HepG2 (cell line): Measurements from ENCODE around the gene PLCG2. TPM values are rescaled to one million over a fixed set of nuclear protein-coding genes. Genes with fewer than 3 reads are reported as not detected.

Experiments
- ATAC-seq: fragments of 200-7000 bp; cut with Tn5 transposase; 3 replicates; pipeline ENCODE4 v1.9.1; 2020; ENCODE audit warnings: mild to moderate bottlenecking, moderate library complexity
- BruUV-seq: library from RNA; stranded (reverse); fragments of 400-500 nt; replicated peaks from 2 replicates; lab custom pipeline; 2021; lab: Mats Ljungman, UMichigan
- CTCF ChIA-PET: fragments of 300-600 bp; formaldehyde crosslinking; extraction: SDS; loops from one replicate; lab custom pipeline; 2021; ENCODE audit warnings: low total read pairs, inconsistent platforms, low intra/inter-chr PET ratio; lab: Yijun Ruan, JAX
- POLR2A ChIA-PET: fragments of 350-600 bp; sonication (Branson Sonifier 250); formaldehyde crosslinking; loops from one replicate; lab custom pipeline; 2020; ENCODE audit warnings: antibody characterized with exemption, inconsistent platforms; lab: Yijun Ruan, JAX
- DNase-seq: peaks from one replicate; pipeline ENCODE4 v3.0.0-alpha.2; 2015; ENCODE audit warnings: low spot score
- FAIRE-seq: peaks from 3 replicates; lab custom pipeline; 2011; peaks lifted over from hg19 to GRCh38; lab: Jason Lieb, UNC
- H2AFZ ChIP-seq: one replicate; pipeline ENCODE4 v1.6.1; 2011; ENCODE audit warnings: low read length, inconsistent platforms
- H3K27ac ChIP-seq: fragments of 300-600 bp; 3 replicates; pipeline ENCODE4 v1.8.0; 2011; ENCODE audit warnings: mixed run types, mild to moderate bottlenecking, mixed read lengths, low read length, inconsistent platforms; ENCODE audit not compliant: insufficient read depth; ENCODE audit errors: extremely low read length
- H3K27me3 ChIP-seq, 2 experiments: fragments of 200-600 bp in 1 of 2; 2 replicates in 1 of 2; 3 replicates in 1 of 2; pipeline versions ENCODE4 v1.6.0 to v1.8.0; 2011; ENCODE audit warnings: low read length in 2 of 2, mild to moderate bottlenecking in 2 of 2, moderate library complexity in 2 of 2, inconsistent platforms in 1 of 2; ENCODE audit not compliant: insufficient read depth in 2 of 2, control insufficient read depth in 1 of 2
- H3K36me3 ChIP-seq, 2 experiments: fragments of 200-600 bp in 1 of 2; replicated peaks in 1 of 2; 2 replicates in 1 of 2; 3 replicates in 1 of 2; pipeline versions ENCODE4 v1.5.1 to v1.8.0; 2011; ENCODE audit warnings: low read length in 2 of 2, inconsistent platforms in 1 of 2; ENCODE audit not compliant: insufficient read depth in 2 of 2, control insufficient read depth in 1 of 2
- H3K4me1 ChIP-seq: 2 replicates; pipeline ENCODE4 v1.5.1; 2012; ENCODE audit warnings: low read length, inconsistent platforms; ENCODE audit not compliant: insufficient read depth
- H3K4me2 ChIP-seq: 2 replicates; pipeline ENCODE4 v1.6.0; 2011; ENCODE audit warnings: low read depth, low read length, inconsistent platforms
- H3K4me3 ChIP-seq, 3 experiments: fragments of 200-600 bp in 1 of 3; sonication (generic), shearing (Covaris generic) in 1 of 3; replicated peaks in 1 of 3; 2 replicates each; pipeline ENCODE4 v1.5.1; 2011 to 2016; ENCODE audit warnings: low read length in 3 of 3, inconsistent platforms in 2 of 3, low read depth in 2 of 3, mild to moderate bottlenecking in 2 of 3, control low read depth in 1 of 3, mixed read lengths in 1 of 3; ENCODE audit not compliant: insufficient read depth in 1 of 3
- H3K79me2 ChIP-seq: one replicate; pipeline ENCODE4 v1.6.1; 2011; ENCODE audit warnings: low read length, inconsistent platforms; ENCODE audit not compliant: insufficient read depth
- H3K9ac ChIP-seq: 2 replicates; pipeline ENCODE4 v1.6.0; 2011; ENCODE audit warnings: mild to moderate bottlenecking, low read depth, low read length, inconsistent platforms; ENCODE audit not compliant: insufficient read depth
- H3K9me3 ChIP-seq: 2 replicates; pipeline ENCODE4 v1.5.1; 2012; ENCODE audit warnings: mild to moderate bottlenecking, low read length
- H4K20me1 ChIP-seq: 2 replicates; pipeline ENCODE4 v1.6.0; 2011; ENCODE audit warnings: inconsistent platforms, mild to moderate bottlenecking, low read length, moderate library complexity; ENCODE audit not compliant: insufficient read depth
- HNF4A ChIP-seq: sonication (generic); formaldehyde crosslinking; IDR thresholded peaks from 2 replicates; pipeline ENCODE4 v1.4.0; 2020; ENCODE audit warnings: missing genetic modification reagents
- HNRNPK ChIP-seq: fragments of 200-400 bp; formaldehyde crosslinking; IDR thresholded peaks from 2 replicates; pipeline ENCODE4 v1.6.1; 2018; ENCODE audit warnings: low read length, low read depth, moderate library complexity, mild to moderate bottlenecking; ENCODE audit not compliant: poor library complexity, severe bottlenecking
- KMT2A ChIP-seq: sonication (generic); formaldehyde crosslinking; IDR thresholded peaks from 2 replicates; pipeline ENCODE4 v1.4.0; 2020; ENCODE audit warnings: missing genetic modification reagents
- NCOA2 ChIP-seq: sonication (generic); formaldehyde crosslinking; IDR thresholded peaks from 2 replicates; pipeline ENCODE4 v1.8.0; 2022; ENCODE audit warnings: inconsistent platforms
- SAP130 ChIP-seq: IDR thresholded peaks from 2 replicates; pipeline ENCODE4 v1.6.1; 2016; ENCODE audit warnings: low read depth
- SNAPC2 ChIP-seq: sonication (generic); formaldehyde crosslinking; IDR thresholded peaks from 2 replicates; pipeline ENCODE4 v1.8.1; 2022; ENCODE audit warnings: mild to moderate bottlenecking, missing genetic modification reagents
- ZFP1 ChIP-seq: IDR thresholded peaks from 2 replicates; pipeline ENCODE4 v1.6.1; 2016
- ZKSCAN8 ChIP-seq: IDR thresholded peaks from 2 replicates; pipeline ENCODE4 v1.6.1; 2016; ENCODE audit warnings: borderline replicate concordance, missing genetic modification reagents, missing compliant biosample characterization
- ZNF556 ChIP-seq: sonication (generic); formaldehyde crosslinking; IDR thresholded peaks from 2 replicates; pipeline ENCODE4 v1.4.0; 2020; ENCODE audit warnings: mild to moderate bottlenecking, missing genetic modification reagents, borderline replicate concordance
- ZNF737 ChIP-seq: sonication (generic); formaldehyde crosslinking; IDR thresholded peaks from 2 replicates; pipeline ENCODE4 v1.5.0; 2020; ENCODE audit warnings: missing genetic modification reagents, mild to moderate bottlenecking, borderline replicate concordance
- ZNF768 ChIP-seq: sonication (generic); formaldehyde crosslinking; IDR thresholded peaks from 2 replicates; pipeline ENCODE4 v1.4.0; 2020; ENCODE audit warnings: missing genetic modification reagents
- WGBS: methylation state at CpG from one replicate; pipeline ENCODE4 v1.1.6; 2017; ENCODE audit warnings: low lambda C conversion rate; 5-methylcytosine and 5-hydroxymethylcytosine counted together
- in situ Hi-C: cut with HindIII; loops from 2 replicates; pipeline ENCODE4 v1.10.0; 2017; ENCODE audit warnings: low pct_unique_long_range_greater_than_20kb; ENCODE audit not compliant: extremely low pct_ligation_motif_present
- intact Hi-C: fragments of 100-400 bp; cut with micrococcal nuclease; formaldehyde crosslinking; loops from one replicate; pipeline ENCODE4 v1.10.0; 2022; ENCODE audit not compliant: unreplicated experiment
- polyA plus RNA-seq, 8 experiments: library from polyadenylated mRNA; depleted of rRNA in 3 of 8; stranded (reverse) in 7 of 8; unstranded in 1 of 8; fragments of >200 nt; fragmentation: Illumina TruSeq in 4 of 8; extraction: Trizol in 4 of 8; gene quantifications; 2 replicates each; pipeline versions ENCODE4 v1.2.1 to v1.2.3, GENCODE V29; 2011 to 2016; ENCODE audit warnings: low read depth in 4 of 8, missing spikeins in 1 of 8, mixed read lengths in 1 of 8; ENCODE audit not compliant: insufficient read depth in 1 of 8
- total RNA-seq, 5 experiments: library from RNA; depleted of rRNA; stranded (reverse); fragments of >200 nt; fragmentation: Illumina TruSeq; extraction: Trizol; gene quantifications; 2 replicates each; pipeline ENCODE4 v1.2.3, GENCODE V29; 2016; ENCODE audit warnings: low read depth in 1 of 5
- TF ChIP-seq, protein P1 (sequence below): sonication (generic); formaldehyde crosslinking; IDR thresholded peaks from 2 replicates; pipeline ENCODE4 v1.8.1; 2023; ENCODE audit warnings: mild to moderate bottlenecking, missing genetic modification reagents
- TF ChIP-seq, protein P2 (sequence below): sonication (generic); formaldehyde crosslinking; IDR thresholded peaks from 2 replicates; pipeline ENCODE4 v1.4.0; 2020; ENCODE audit warnings: mild to moderate bottlenecking, low read depth, missing genetic modification reagents
- TF ChIP-seq, protein P3 (sequence below): IDR thresholded peaks from 2 replicates; pipeline ENCODE4 v1.6.1; 2016; ENCODE audit warnings: low read depth

Gene PLCG2
- total and polyA plus RNA-seq, 2 of the 13 experiments (the other 11 are each of a cell fraction or from before 2014, with no cell fraction given), result 0.13 to 0.18 TPM

DNA sequence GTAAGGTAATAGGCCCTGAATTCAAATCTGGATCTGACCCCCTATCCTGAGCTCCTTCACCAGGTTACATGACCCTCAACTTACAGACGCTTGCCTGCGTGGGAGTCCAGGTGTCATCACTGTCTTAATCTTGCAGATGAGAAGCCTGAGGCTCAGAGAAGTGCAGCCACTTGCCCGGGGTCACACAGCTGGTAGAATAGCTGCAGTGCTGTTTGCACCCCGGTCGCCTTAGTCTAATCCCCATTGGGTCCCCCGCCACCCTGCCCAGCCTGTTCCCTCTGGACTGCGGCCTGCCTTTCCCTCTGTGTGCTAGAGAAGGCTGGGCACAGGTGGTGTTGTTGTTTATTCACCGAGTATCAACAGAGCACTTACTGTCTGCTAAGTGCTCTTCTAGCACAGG, 125.2 kb downstream of the PLCG2 start:
- H3K4me2 ChIP-seq, result no peak overlapping the region
- no peaks in the 10 kb centered on the region for H3K36me3 ChIP-seq
- CTCF ChIA-PET, result no interaction called here
- in situ Hi-C loops, result no loop called here
- WGBS, result 39% methylated on average over 8 of the region's 8 CpGs
- intact Hi-C loops, result no loop called here
- BruUV-seq, result no TSS peak
- no peak for ATAC-seq
- no peaks in the 10 kb centered on the region for H3K4me1 ChIP-seq
- no peaks in the 10 kb centered on the region for H3K9me3 ChIP-seq
- no peak overlapping the region for H3K9ac ChIP-seq
- POLR2A ChIA-PET, result no interaction called here
- TF ChIP-seq SNAPC2 (CRISPR knock-in tag), result no peak
- TF ChIP-seq ZNF768, result peak; percentile 87
- TF ChIP-seq, all 625 proteins: peak for 1
- peaks cover 2 to 40% of the 10 kb centered on the region in 2 experiments; a peak in 4 of 5 replicates for H3K27me3 ChIP-seq
- H2AFZ ChIP-seq, result no peak overlapping the region
- H3K27ac ChIP-seq, result no peak overlapping the region
- H4K20me1 ChIP-seq, result no peaks in the 10 kb centered on the region
- H3K4me3 ChIP-seq, result no peak overlapping the region
- FAIRE-seq, result no peak
- H3K79me2 ChIP-seq, result no peaks in the 10 kb centered on the region
- no peak for DNase-seq

DNA sequence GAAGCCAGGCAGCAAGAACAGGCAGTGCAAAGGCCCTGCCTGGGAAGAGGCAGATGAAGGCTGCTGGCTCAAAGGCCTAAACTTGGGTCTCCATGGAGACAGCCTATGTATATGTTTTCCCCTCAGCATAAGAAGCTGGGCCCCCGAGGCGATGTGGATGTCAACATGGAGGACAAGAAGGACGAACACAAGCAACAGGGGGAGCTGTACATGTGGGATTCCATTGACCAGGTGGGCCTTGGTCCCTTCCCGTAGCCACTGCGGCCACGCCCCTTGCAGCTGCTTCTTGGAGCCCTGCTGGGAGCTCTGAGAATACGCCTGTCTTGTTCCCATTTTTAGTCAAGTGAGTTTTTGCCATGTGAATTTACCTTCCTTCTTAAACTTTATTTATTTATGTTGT, 126.2 kb downstream of the PLCG2 start:
- BruUV-seq, result no TSS peak
- Histone ChIP-seq H3K79me2 (no peaks in the 10 kb centered on the region), H3K27me3 (peaks cover 2 to 39% of the 10 kb centered on the region in 2 experiments; a peak in 4 of 5 replicates), H3K4me3 (no peak overlapping the region), H3K4me1 (no peaks in the 10 kb centered on the region), H3K27ac (no peak overlapping the region), H2AFZ (no peak overlapping the region), H3K4me2 (no peak overlapping the region), H4K20me1 (no peaks in the 10 kb centered on the region), H3K9me3 (no peaks in the 10 kb centered on the region), H3K9ac (no peak overlapping the region), H3K36me3 (no peaks in the 10 kb centered on the region)
- ChIA-PET POLR2A (no interaction called here), CTCF (no interaction called here)
- DNase-seq (no peak), ATAC-seq (no peak), FAIRE-seq (no peak)
- WGBS, result 45% methylated on average over 6 of the region's 7 CpGs
- in situ Hi-C loops, result no loop called here
- TF ChIP-seq, protein P1, sequence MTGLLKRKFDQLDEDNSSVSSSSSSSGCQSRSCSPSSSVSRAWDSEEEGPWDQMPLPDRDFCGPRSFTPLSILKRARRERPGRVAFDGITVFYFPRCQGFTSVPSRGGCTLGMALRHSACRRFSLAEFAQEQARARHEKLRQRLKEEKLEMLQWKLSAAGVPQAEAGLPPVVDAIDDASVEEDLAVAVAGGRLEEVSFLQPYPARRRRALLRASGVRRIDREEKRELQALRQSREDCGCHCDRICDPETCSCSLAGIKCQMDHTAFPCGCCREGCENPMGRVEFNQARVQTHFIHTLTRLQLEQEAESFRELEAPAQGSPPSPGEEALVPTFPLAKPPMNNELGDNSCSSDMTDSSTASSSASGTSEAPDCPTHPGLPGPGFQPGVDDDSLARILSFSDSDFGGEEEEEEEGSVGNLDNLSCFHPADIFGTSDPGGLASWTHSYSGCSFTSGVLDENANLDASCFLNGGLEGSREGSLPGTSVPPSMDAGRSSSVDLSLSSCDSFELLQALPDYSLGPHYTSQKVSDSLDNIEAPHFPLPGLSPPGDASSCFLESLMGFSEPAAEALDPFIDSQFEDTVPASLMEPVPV (CRISPR knock-in tag), result no peak
- TF ChIP-seq HNRNPK, result no peak
- TF ChIP-seq ZNF556 (CRISPR knock-in tag), result no peak
- TF ChIP-seq, protein P2, sequence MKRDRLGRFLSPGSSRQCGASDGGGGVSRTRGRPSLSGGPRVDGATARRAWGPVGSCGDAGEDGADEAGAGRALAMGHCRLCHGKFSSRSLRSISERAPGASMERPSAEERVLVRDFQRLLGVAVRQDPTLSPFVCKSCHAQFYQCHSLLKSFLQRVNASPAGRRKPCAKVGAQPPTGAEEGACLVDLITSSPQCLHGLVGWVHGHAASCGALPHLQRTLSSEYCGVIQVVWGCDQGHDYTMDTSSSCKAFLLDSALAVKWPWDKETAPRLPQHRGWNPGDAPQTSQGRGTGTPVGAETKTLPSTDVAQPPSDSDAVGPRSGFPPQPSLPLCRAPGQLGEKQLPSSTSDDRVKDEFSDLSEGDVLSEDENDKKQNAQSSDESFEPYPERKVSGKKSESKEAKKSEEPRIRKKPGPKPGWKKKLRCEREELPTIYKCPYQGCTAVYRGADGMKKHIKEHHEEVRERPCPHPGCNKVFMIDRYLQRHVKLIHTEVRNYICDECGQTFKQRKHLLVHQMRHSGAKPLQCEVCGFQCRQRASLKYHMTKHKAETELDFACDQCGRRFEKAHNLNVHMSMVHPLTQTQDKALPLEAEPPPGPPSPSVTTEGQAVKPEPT (CRISPR knock-in tag), result no peak
- no peak for TF ChIP-seq HNF4A
- TF ChIP-seq KMT2A (CRISPR knock-in tag), result no peak
- no peak for TF ChIP-seq SAP130
- TF ChIP-seq ZFP1 (CRISPR knock-in tag), result no peak
- no peak for TF ChIP-seq ZKSCAN8
- no peak for TF ChIP-seq ZNF737 (CRISPR knock-in tag)
- TF ChIP-seq, protein P3, sequence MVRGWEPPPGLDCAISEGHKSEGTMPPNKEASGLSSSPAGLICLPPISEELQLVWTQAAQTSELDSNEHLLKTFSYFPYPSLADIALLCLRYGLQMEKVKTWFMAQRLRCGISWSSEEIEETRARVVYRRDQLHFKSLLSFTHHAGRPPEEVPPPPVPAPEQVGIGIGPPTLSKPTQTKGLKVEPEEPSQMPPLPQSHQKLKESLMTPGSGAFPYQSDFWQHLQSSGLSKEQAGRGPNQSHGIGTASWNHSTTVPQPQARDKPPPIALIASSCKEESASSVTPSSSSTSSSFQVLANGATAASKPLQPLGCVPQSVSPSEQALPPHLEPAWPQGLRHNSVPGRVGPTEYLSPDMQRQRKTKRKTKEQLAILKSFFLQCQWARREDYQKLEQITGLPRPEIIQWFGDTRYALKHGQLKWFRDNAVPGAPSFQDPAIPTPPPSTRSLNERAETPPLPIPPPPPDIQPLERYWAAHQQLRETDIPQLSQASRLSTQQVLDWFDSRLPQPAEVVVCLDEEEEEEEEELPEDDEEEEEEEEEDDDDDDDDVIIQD (CRISPR knock-in tag), result no peak
- no peak for TF ChIP-seq NCOA2
- intact Hi-C loops, result no loop called here
